ENCODE results near the gene FRMD8.

FRMD8 gene

GRCh38 chr11:65355013-65355775 is 31.2 kb upstream of the FRMD8 start:
- Histone ChIP-seq H3K27ac (ENCODE audit: poor library complexity, severe bottlenecking) (no peak overlapping the region), H3K4me3 (ENCODE audit: severe bottlenecking) (peak overlapping the region; percentile 44), H3K36me3 (ENCODE audit: low read depth) (peaks cover 24% of the 10 kb centered on the region), H3K4me1 (ENCODE audit: insufficient read depth, poor library complexity, severe bottlenecking) (no peaks in the 10 kb centered on the region), H3K9me3 (ENCODE audit: severe bottlenecking) (no peaks in the 10 kb centered on the region), H3K27me3 (ENCODE audit: insufficient read depth, poor library complexity, severe bottlenecking) (peaks cover 3% of the 10 kb centered on the region)
- no peak for TF ChIP-seq CTCF (IDR thresholded peaks at IDR 0.05; ENCODE audit: poor library complexity, severe bottlenecking)
- DNase-seq (ENCODE audit: low spot score) (no peak), ATAC-seq (ENCODE audit: low read depth) (no peak; the same call in 2 of the 3 replicates)

- Histone ChIP-seq H3K9me3 (ENCODE audit: severe bottlenecking) (no peaks in the 10 kb centered on the region), H3K4me3 (ENCODE audit: severe bottlenecking) (no peak overlapping the region), H3K36me3 (ENCODE audit: low read depth) (peaks cover 19% of the 10 kb centered on the region), H3K27ac (ENCODE audit: poor library complexity, severe bottlenecking) (no peak overlapping the region), H3K4me1 (ENCODE audit: insufficient read depth, poor library complexity, severe bottlenecking) (no peaks in the 10 kb centered on the region), H3K27me3 (ENCODE audit: insufficient read depth, poor library complexity, severe bottlenecking) (peaks cover 3% of the 10 kb centered on the region)
- no peak for DNase-seq (ENCODE audit: low spot score)
- TF ChIP-seq CTCF (IDR thresholded peaks at IDR 0.05; ENCODE audit: poor library complexity, severe bottlenecking) = no peak
- ATAC-seq (ENCODE audit: low read depth) = no peak
Observed at GRCh38 chr11:65355776-65356393, 30.6 kb upstream of the FRMD8 start.

- no peak for DNase-seq (ENCODE audit: low spot score)
- H3K4me1 ChIP-seq (ENCODE audit: insufficient read depth, poor library complexity, severe bottlenecking) = no peaks in the 10 kb centered on the region
- H3K27me3 ChIP-seq (ENCODE audit: insufficient read depth, poor library complexity, severe bottlenecking) = peaks cover 3% of the 10 kb centered on the region
- H3K4me3 ChIP-seq (ENCODE audit: severe bottlenecking) = no peak overlapping the region
- H3K36me3 ChIP-seq (ENCODE audit: low read depth) = peaks cover 13% of the 10 kb centered on the region
- no peak overlapping the region for H3K27ac ChIP-seq (ENCODE audit: poor library complexity, severe bottlenecking)
- no peak for TF ChIP-seq CTCF (IDR thresholded peaks at IDR 0.05; ENCODE audit: poor library complexity, severe bottlenecking)
- no peaks in the 10 kb centered on the region for H3K9me3 ChIP-seq (ENCODE audit: severe bottlenecking)
- no peak for ATAC-seq (ENCODE audit: low read depth)
Observed at GRCh38 chr11:65356394-65356972, 30.0 kb upstream of the FRMD8 start.

- H3K4me3 ChIP-seq (ENCODE audit: severe bottlenecking) = no peak overlapping the region
- peaks cover 8% of the 10 kb centered on the region for H3K36me3 ChIP-seq (ENCODE audit: low read depth)
- TF ChIP-seq CTCF (IDR thresholded peaks at IDR 0.05; ENCODE audit: poor library complexity, severe bottlenecking) = no peak
- DNase-seq (ENCODE audit: low spot score) (no peak), ATAC-seq (ENCODE audit: low read depth) (no peak)
- peaks cover 3% of the 10 kb centered on the region for H3K27me3 ChIP-seq (ENCODE audit: insufficient read depth, poor library complexity, severe bottlenecking)
- no peaks in the 10 kb centered on the region for H3K4me1 ChIP-seq (ENCODE audit: insufficient read depth, poor library complexity, severe bottlenecking)
- H3K9me3 ChIP-seq (ENCODE audit: severe bottlenecking) = no peaks in the 10 kb centered on the region
- no peak overlapping the region for H3K27ac ChIP-seq (ENCODE audit: poor library complexity, severe bottlenecking)
Observed at GRCh38 chr11:65357856-65358356, 28.5 kb upstream of the FRMD8 start.

All from RWPE2 (cell line).